HCT116 (cell line): ENCODE measurements around the gene AKAP12. TPM values are rescaled to one million over a fixed set of nuclear protein-coding genes. Genes with fewer than 3 reads are reported as not detected.

ENCODE experiments used
- ATAC-seq: fragments of 200-7000 bp; cut with Tn5 transposase; 2 replicates; pipeline ENCODE4 v1.9.1; 2020; ENCODE audit warnings: mild to moderate bottlenecking, moderate library complexity
- BruUV-seq: library from RNA; stranded (reverse); fragments of 400-500 nt; replicated peaks from 2 replicates; lab custom pipeline; 2021; lab: Mats Ljungman, UMichigan
- CTCF ChIA-PET: fragments of 300-600 bp; sonication (Branson Sonifier 250); formaldehyde crosslinking; loops from one replicate; lab custom pipeline; 2021; ENCODE audit warnings: antibody characterized with exemption; lab: Charles Lee
- POLR2A ChIA-PET: fragments of 300-600, 350-600 bp; sonication (Branson Sonifier 250); formaldehyde crosslinking; loops from one replicate; lab custom pipeline; 2021; ENCODE audit warnings: antibody characterized with exemption; lab: Charles Lee
- RAD21 ChIA-PET, 2 experiments: fragments of 300-600 bp; sonication (Branson Sonifier 250); formaldehyde crosslinking; loops; one replicate each; lab custom pipeline; 2023; ENCODE audit warnings: low total read pairs in 2 of 2; ENCODE audit not compliant: uncharacterized antibody in 2 of 2, unreplicated experiment in 2 of 2, low non-redundant PET in 1 of 2; lab: Charles Lee
- DNase-seq: peaks from one replicate; pipeline ENCODE4 v3.0.0-alpha.2; 2010; ENCODE audit warnings: low read depth, low spot score
- H2AFZ ChIP-seq: fragments of 200-600 bp; shearing (Covaris generic), sonication (generic); 2 replicates; pipeline ENCODE4 v1.6.1; 2017; ENCODE audit warnings: low read depth, mixed run types, mixed read lengths, antibody characterized with exemption, low read length; ENCODE audit not compliant: poor library complexity, severe bottlenecking
- H3K27ac ChIP-seq: 2 replicates; pipeline ENCODE4 v1.5.1; 2012; ENCODE audit warnings: low read depth, low read length
- H3K27me3 ChIP-seq: fragments of 200-600 bp; sonication (generic); 2 replicates; pipeline ENCODE4 v1.6.1; 2016; ENCODE audit warnings: mixed run types, low read length, mixed read lengths; ENCODE audit not compliant: insufficient read depth
- H3K36me3 ChIP-seq, 2 experiments: fragments of 200-500 bp in 1 of 2; fragments of 200-600 bp in 1 of 2; sonication (Bioruptor generic) in 1 of 2; sonication (generic) in 1 of 2; 2 replicates each; pipeline versions ENCODE4 v1.5.1 to v1.6.1; 2014 to 2016; ENCODE audit warnings: low read length in 2 of 2, inconsistent platforms in 1 of 2, mixed read lengths in 1 of 2, mixed run types in 1 of 2; ENCODE audit not compliant: insufficient read depth in 2 of 2, control insufficient read depth in 1 of 2
- H3K4me1 ChIP-seq, 2 experiments: fragments of 200-600 bp in 1 of 2; sonication (generic) in 1 of 2; 2 replicates each; pipeline versions ENCODE4 v1.5.1 to v1.6.1; 2012 to 2017; ENCODE audit warnings: low read length in 2 of 2, inconsistent platforms in 1 of 2, mild to moderate bottlenecking in 1 of 2, mixed read lengths in 1 of 2, mixed run types in 1 of 2, moderate library complexity in 1 of 2; ENCODE audit not compliant: insufficient read depth in 2 of 2, control insufficient read depth in 1 of 2
- H3K4me2 ChIP-seq: fragments of 200-600 bp; sonication (generic); 2 replicates; pipeline ENCODE4 v1.6.1; 2017; ENCODE audit warnings: mixed run types, low read length, mixed read lengths
- H3K4me3 ChIP-seq, 2 experiments: fragments of 200-600 bp in 1 of 2; sonication (generic) in 1 of 2; replicated peaks in 1 of 2; 2 replicates each; pipeline ENCODE4 v1.5.1; 2011 to 2016; ENCODE audit warnings: low read length in 2 of 2, control low read depth in 1 of 2, low read depth in 1 of 2, mild to moderate bottlenecking in 1 of 2, mixed read lengths in 1 of 2, mixed run types in 1 of 2
- H3K79me2 ChIP-seq: fragments of 200-600 bp; sonication (generic); 2 replicates; pipeline ENCODE4 v1.6.1; 2017; ENCODE audit warnings: mild to moderate bottlenecking, mixed run types, low read length, moderate library complexity, mixed read lengths; ENCODE audit not compliant: insufficient read depth
- H3K9ac ChIP-seq: fragments of 200-600 bp; sonication (generic); 2 replicates; pipeline ENCODE4 v1.6.1; 2016; ENCODE audit warnings: low read length, mixed read lengths
- H3K9me2 ChIP-seq: fragments of 200-600 bp; sonication (generic), shearing (Covaris generic); 2 replicates; pipeline ENCODE4 v1.6.1; 2017; ENCODE audit warnings: mixed run types, mild to moderate bottlenecking, moderate library complexity; ENCODE audit not compliant: insufficient read depth
- H3K9me3 ChIP-seq, 2 experiments: fragments of 200-500 bp in 1 of 2; fragments of 200-600 bp in 1 of 2; sonication (Bioruptor generic) in 1 of 2; sonication (generic) in 1 of 2; 2 replicates each; pipeline ENCODE4 v1.6.1; 2014 to 2017; ENCODE audit warnings: low read length in 2 of 2, mixed read lengths in 2 of 2, inconsistent platforms in 1 of 2, low read depth in 1 of 2, mild to moderate bottlenecking in 1 of 2, mixed run types in 1 of 2, moderate library complexity in 1 of 2; ENCODE audit not compliant: control insufficient read depth in 1 of 2, insufficient read depth in 1 of 2
- H4K20me1 ChIP-seq: fragments of 200-600 bp; sonication (generic), shearing (Covaris generic); 2 replicates; pipeline ENCODE4 v1.6.1; 2017; ENCODE audit warnings: mixed run types, mild to moderate bottlenecking, moderate library complexity; ENCODE audit not compliant: insufficient read depth
- ATF3 ChIP-seq: IDR thresholded peaks from 2 replicates; pipeline ENCODE4 v1.6.1; 2012
- ELF1 ChIP-seq: IDR thresholded peaks from 2 replicates; pipeline ENCODE4 v1.6.1; 2012; ENCODE audit warnings: low read depth, borderline replicate concordance
- EZH2 ChIP-seq: fragments of 200-600 bp; sonication (generic); IDR thresholded peaks from 2 replicates; pipeline ENCODE4 v1.6.1; 2017; ENCODE audit warnings: antibody characterized with exemption, mixed run types
- FOSL1 ChIP-seq: IDR thresholded peaks from 2 replicates; pipeline ENCODE4 v1.6.1; 2012; ENCODE audit warnings: low read depth
- POLR2A ChIP-seq: IDR thresholded peaks from 2 replicates; pipeline ENCODE4 v1.7.0; 2011; ENCODE audit warnings: borderline replicate concordance; ENCODE audit not compliant: insufficient read depth, insufficient read length; ENCODE audit errors: extremely low read depth
- POLR2AphosphoS5 ChIP-seq: IDR thresholded peaks from 2 replicates; pipeline ENCODE4 v1.6.1; 2011; ENCODE audit warnings: mild to moderate bottlenecking, low read depth, low read length, moderate library complexity
- REST ChIP-seq: IDR thresholded peaks from 2 replicates; pipeline ENCODE4 v1.6.1; 2012; ENCODE audit warnings: low read depth
- SIN3A ChIP-seq: IDR thresholded peaks from 2 replicates; pipeline ENCODE4 v1.6.1; 2012; ENCODE audit warnings: low read depth
- SRF ChIP-seq: IDR thresholded peaks from 2 replicates; pipeline ENCODE4 v1.6.1; 2012; ENCODE audit warnings: low read depth
- intact Hi-C: fragments of 100-400 bp; cut with micrococcal nuclease; formaldehyde crosslinking; loops from 2 replicates; pipeline ENCODE4 v1.10.0; 2022
- total RNA-seq: library from RNA; stranded (reverse); gene quantifications from one replicate; pipeline ENCODE4 v1.2.1, GENCODE V29; 2021; ENCODE audit not compliant: unreplicated experiment

AKAP12 gene
- total RNA-seq, 1 experiment from 2014 or later, result 1,220 TPM

GRCh38 chr6:151196555-151196954, 43.2 kb upstream of the AKAP12 start:
- Histone ChIP-seq H3K4me3 (no peak overlapping the region), H3K36me3 (no peaks in the 10 kb centered on the region), H4K20me1 (no peaks in the 10 kb centered on the region), H3K9ac (no peak overlapping the region), H3K27me3 (no peaks in the 10 kb centered on the region), H3K9me3 (no peaks in the 10 kb centered on the region), H3K9me2 (no peaks in the 10 kb centered on the region), H3K4me1 (no peaks in the 10 kb centered on the region), H2AFZ (no peak overlapping the region), H3K4me2 (no peak overlapping the region), H3K79me2 (no peaks in the 10 kb centered on the region), H3K27ac (no peak overlapping the region)
- ATAC-seq (no peak), DNase-seq (no peak)
- TF ChIP-seq EZH2 (no peak), POLR2A (no peak), REST (no peak), POLR2AphosphoS5 (no peak), ATF3 (no peak), FOSL1 (no peak), SIN3A (no peak), ELF1 (no peak), SRF (no peak)
- no TSS peak for BruUV-seq
- ChIA-PET CTCF (no interaction called here), RAD21 (no interaction called here), POLR2A (no interaction called here)
- intact Hi-C loops, result no loop called here
